ENCODE measurements around the gene ZBTB21.

ZBTB21 gene

GRCh38 chr21:42027822-42028765 is 17.9 kb upstream of the ZBTB21 start:
- no peaks in the 10 kb centered on the region for H3K9me3 ChIP-seq
- TF ChIP-seq CTCF (IDR thresholded peaks at IDR 0.05; ENCODE audit: low read depth, low read length), result no peak
- H3K36me3 ChIP-seq, result no peaks in the 10 kb centered on the region
- DNase-seq, result no peak
- no peaks in the 10 kb centered on the region for H3K4me1 ChIP-seq
- no peak overlapping the region for H3K4me3 ChIP-seq (ENCODE audit: low read depth, low read length)
- peaks cover 17% of the 10 kb centered on the region for H3K27me3 ChIP-seq

- TF ChIP-seq CTCF (IDR thresholded peaks at IDR 0.05; ENCODE audit: low read depth, low read length), result no peak
- Histone ChIP-seq H3K27me3 (peaks cover 17% of the 10 kb centered on the region), H3K9me3 (no peaks in the 10 kb centered on the region), H3K4me3 (ENCODE audit: low read depth, low read length) (no peak overlapping the region), H3K36me3 (no peaks in the 10 kb centered on the region), H3K4me1 (no peaks in the 10 kb centered on the region)
- DNase-seq, result no peak
Measured at GRCh38 chr21:42027085-42027821, 17.1 kb upstream of the ZBTB21 start.

GRCh38 chr21:42026082-42026435 is 15.9 kb upstream of the ZBTB21 start:
- H3K9me3 ChIP-seq, result no peaks in the 10 kb centered on the region
- peaks cover 17% of the 10 kb centered on the region for H3K27me3 ChIP-seq
- H3K4me1 ChIP-seq, result no peaks in the 10 kb centered on the region
- no peak for TF ChIP-seq CTCF (IDR thresholded peaks at IDR 0.05; ENCODE audit: low read depth, low read length)
- DNase-seq, result no peak
- H3K36me3 ChIP-seq, result no peaks in the 10 kb centered on the region
- H3K4me3 ChIP-seq (ENCODE audit: low read depth, low read length), result no peak overlapping the region

GRCh38 chr21:42025376-42026081 is 15.4 kb upstream of the ZBTB21 start:
- no peak for TF ChIP-seq CTCF (IDR thresholded peaks at IDR 0.05; ENCODE audit: low read depth, low read length)
- H3K36me3 ChIP-seq, result no peaks in the 10 kb centered on the region
- DNase-seq, result no peak
- H3K4me1 ChIP-seq, result no peaks in the 10 kb centered on the region
- H3K27me3 ChIP-seq, result peaks cover 17% of the 10 kb centered on the region
- H3K9me3 ChIP-seq, result no peaks in the 10 kb centered on the region
- no peak overlapping the region for H3K4me3 ChIP-seq (ENCODE audit: low read depth, low read length)

GRCh38 chr21:42022906-42023305 is 12.7 kb upstream of the ZBTB21 start:
- TF ChIP-seq CTCF (IDR thresholded peaks at IDR 0.05; ENCODE audit: low read depth, low read length), result no peak
- Histone ChIP-seq H3K27me3 (peaks cover 17% of the 10 kb centered on the region), H3K36me3 (no peaks in the 10 kb centered on the region), H3K9me3 (no peaks in the 10 kb centered on the region), H3K4me1 (no peaks in the 10 kb centered on the region), H3K4me3 (ENCODE audit: low read depth, low read length) (no peak overlapping the region)
- no peak for DNase-seq

All from BE2C (cell line).